Activated T-helper 1 cell treated with anti-CD3 and anti-CD28 coated beads, Interleukin-12 subunit alpha, Interleukin-12 subunit beta, Interleukin-2, Interleukin-4 antibody, amounts not matched to agents 30 ng/mL and 10 ng/mL and 1 ng/mL, durations not matched to agents 14 hours and 24 hours and 36 hours (primary cell): ENCODE data around the gene FKBP10. TPM values are rescaled to one million over a fixed set of nuclear protein-coding genes. Genes with fewer than 3 reads are reported as not detected.
A peak's percentile ranks its signal among the peaks of the same experiment; 100 is the strongest.
"Not testable (repeated sequence)": the region's sequence is repeated elsewhere in the genome, so short reads cannot be mapped to it uniquely, and the experiment has no call there.

ENCODE experiments used
- DNase-seq: peaks from one replicate; pipeline ENCODE4 v3.0.0; 2021; ENCODE audit warnings: low spot score
- H3K27ac Mint-ChIP-seq: one replicate; pipeline ENCODE4 v1.8.0; 2021; ENCODE audit warnings: mild to moderate bottlenecking, mixed read lengths
- H3K27me3 Mint-ChIP-seq: one replicate; pipeline ENCODE4 v1.8.0; 2022; ENCODE audit warnings: mild to moderate bottlenecking, moderate library complexity, mixed read lengths; ENCODE audit not compliant: insufficient read depth
- H3K36me3 Mint-ChIP-seq: one replicate; pipeline ENCODE4 v1.8.0; 2021; ENCODE audit warnings: low read depth, mixed read lengths
- H3K4me1 Mint-ChIP-seq: one replicate; pipeline ENCODE4 v1.8.0; 2021; ENCODE audit warnings: low read depth, mixed read lengths
- H3K4me3 Mint-ChIP-seq: one replicate; pipeline ENCODE4 v1.8.0; 2021; ENCODE audit warnings: mild to moderate bottlenecking, moderate library complexity, mixed read lengths
- H3K9me3 Mint-ChIP-seq: one replicate; pipeline ENCODE4 v1.8.0; 2021; ENCODE audit warnings: mixed read lengths
- intact Hi-C: fragments of 100-400 bp; cut with micrococcal nuclease; formaldehyde crosslinking; loops from one replicate; pipeline ENCODE4 v1.15.1; 2024
- total RNA-seq: library from RNA; stranded (reverse); gene quantifications from 2 replicates; pipeline ENCODE4 v1.2.3, GENCODE V29; 2022

FKBP10 gene
- total RNA-seq, 1 donor from 2014 or later, result 0.62 TPM

GRCh38 chr17:41849251-41849990 lies 36.6 kb downstream of the FKBP10 start:
- no peak overlapping the region for H3K27ac Mint-ChIP-seq
- intact Hi-C loops, result no loop called here
- no peaks in the 10 kb centered on the region for H3K27me3 Mint-ChIP-seq
- H3K4me1 Mint-ChIP-seq, result peaks cover 9% of the 10 kb centered on the region
- H3K4me3 Mint-ChIP-seq, result no peak overlapping the region
- H3K9me3 Mint-ChIP-seq, result no peaks in the 10 kb centered on the region
- H3K36me3 Mint-ChIP-seq, result peaks cover 17% of the 10 kb centered on the region
- no peak for DNase-seq

GRCh38 chr17:41851382-41851781 lies 38.6 kb downstream of the FKBP10 start:
- intact Hi-C loops, H3K4me1 Mint-ChIP-seq, H3K27me3 Mint-ChIP-seq, H3K9me3 Mint-ChIP-seq, H3K27ac Mint-ChIP-seq, DNase-seq, H3K4me3 Mint-ChIP-seq: not testable (repeated sequence)
- peaks cover 20% of the 10 kb centered on the region for H3K36me3 Mint-ChIP-seq

GRCh38 chr17:41860254-41860931 lies 47.6 kb downstream of the FKBP10 start:
- H3K9me3 Mint-ChIP-seq, result no peaks in the 10 kb centered on the region
- no peak overlapping the region for H3K4me3 Mint-ChIP-seq
- H3K4me1 Mint-ChIP-seq, result peaks cover 11% of the 10 kb centered on the region
- intact Hi-C loops, result loop anchor here (10.0 kb wide), 1 partner anchor 46 kb away; the partner anchor contains the start of genes FKBP10 and P3H4
- H3K27me3 Mint-ChIP-seq, result no peaks in the 10 kb centered on the region
- no peak for DNase-seq
- no peak overlapping the region for H3K27ac Mint-ChIP-seq
- peaks cover 2% of the 10 kb centered on the region for H3K36me3 Mint-ChIP-seq

GRCh38 chr17:41863074-41863848 lies 50.5 kb downstream of the FKBP10 start:
- Mint-ChIP-seq H3K36me3 (peaks cover 14% of the 10 kb centered on the region), H3K27ac (no peak overlapping the region), H3K4me1 (peaks cover 15% of the 10 kb centered on the region), H3K27me3 (no peaks in the 10 kb centered on the region), H3K9me3 (no peaks in the 10 kb centered on the region), H3K4me3 (no peak overlapping the region)
- intact Hi-C loops, result loop anchor here (10.0 kb wide), 1 partner anchor 48 kb away; the partner anchor contains the start of genes FKBP10 and P3H4
- no peak for DNase-seq

GRCh38 chr17:41864498-41864835 lies 51.7 kb downstream of the FKBP10 start:
- H3K4me3 Mint-ChIP-seq, result no peak overlapping the region
- intact Hi-C loops, result loop anchor here (2.0 to 10.0 kb wide), 3 partner anchors 50 to 102 kb away; partner anchors contain the start of genes CNP, FKBP10, JUP and P3H4
- no peak for DNase-seq
- H3K4me1 Mint-ChIP-seq, result peaks cover 27% of the 10 kb centered on the region
- H3K27me3 Mint-ChIP-seq, result no peaks in the 10 kb centered on the region
- H3K36me3 Mint-ChIP-seq, result peaks cover 17% of the 10 kb centered on the region
- no peak overlapping the region for H3K27ac Mint-ChIP-seq
- no peaks in the 10 kb centered on the region for H3K9me3 Mint-ChIP-seq

GRCh38 chr17:41864836-41865595 lies 52.2 kb downstream of the FKBP10 start, which contains the start of gene KLHL11:
Gene KLHL11 (minus strand): TSS chr17:41865423. CDS start chr17:41865370, 53 bp downstream.
- peak within 1 kb of the TSS; percentile 83 for H3K27ac Mint-ChIP-seq

GRCh38 chr17:41865596-41865893 lies 52.7 kb downstream of the FKBP10 start:
- H3K4me1 Mint-ChIP-seq, result peaks cover 35% of the 10 kb centered on the region
- H3K9me3 Mint-ChIP-seq, result no peaks in the 10 kb centered on the region
- peaks cover 25% of the 10 kb centered on the region for H3K36me3 Mint-ChIP-seq
- intact Hi-C loops, result loop anchor here (1.0 to 10.0 kb wide), 9 partner anchors 29 to 290 kb away; partner anchors contain the start of genes CNP, EIF1, FKBP10 and JUP
- no peaks in the 10 kb centered on the region for H3K27me3 Mint-ChIP-seq
- H3K4me3 Mint-ChIP-seq, result no peak overlapping the region
- DNase-seq, result no peak
- peak overlapping the region; percentile 83 for H3K27ac Mint-ChIP-seq

More at GRCh38 chr17:41864836-41865595, 52.2 kb downstream of the FKBP10 start, which contains the start of gene KLHL11:
- Mint-ChIP-seq H3K9me3 (no peaks in the 10 kb centered on the region), H3K4me3 (no peak within 1 kb of the TSS), H3K27me3 (no peaks in the 10 kb centered on the region), H3K4me1 (peaks cover 32% of the 10 kb centered on the region), H3K36me3 (peaks cover 20% of the 10 kb centered on the region)
- peak; percentile 88 for DNase-seq
- intact Hi-C loops, result loop anchor here (1.0 to 10.0 kb wide), 9 partner anchors 29 to 290 kb away; partner anchors contain the start of genes CNP, EIF1, FKBP10 and JUP

GRCh38 chr17:41868568-41868967 lies 55.8 kb downstream of the FKBP10 start:
- DNase-seq, result no peak

GRCh38 chr17:41869426-41869825 lies 56.6 kb downstream of the FKBP10 start:
- intact Hi-C loops, result loop anchor here (5.0 to 10.0 kb wide), 2 partner anchors 55 to 182 kb away; partner anchors contain the start of genes EIF1, FKBP10 and P3H4
- H3K4me3 Mint-ChIP-seq, result no peak overlapping the region
- peaks cover 33% of the 10 kb centered on the region for H3K4me1 Mint-ChIP-seq
- H3K27me3 Mint-ChIP-seq, result no peaks in the 10 kb centered on the region
- H3K9me3 Mint-ChIP-seq, result no peaks in the 10 kb centered on the region
- peaks cover 42% of the 10 kb centered on the region for H3K36me3 Mint-ChIP-seq
- no peak for DNase-seq
- peak overlapping the region; percentile 68 for H3K27ac Mint-ChIP-seq

More at GRCh38 chr17:41868568-41868967, 55.8 kb downstream of the FKBP10 start:
- Mint-ChIP-seq H3K9me3 (no peaks in the 10 kb centered on the region), H3K4me3 (peak overlapping the region; percentile 59), H3K27me3 (no peaks in the 10 kb centered on the region), H3K4me1 (peaks cover 33% of the 10 kb centered on the region), H3K36me3 (peaks cover 40% of the 10 kb centered on the region), H3K27ac (peak overlapping the region; percentile 90)
- intact Hi-C loops, result loop anchor here (5.0 to 10.0 kb wide), 2 partner anchors 54 to 181 kb away; partner anchors contain the start of genes EIF1, FKBP10 and P3H4

GRCh38 chr17:41870097-41870496 lies 57.3 kb downstream of the FKBP10 start:
- Mint-ChIP-seq H3K4me1 (peaks cover 33% of the 10 kb centered on the region), H3K27me3 (no peaks in the 10 kb centered on the region), H3K4me3 (no peak overlapping the region), H3K27ac (peak overlapping the region; percentile 68), H3K9me3 (no peaks in the 10 kb centered on the region), H3K36me3 (peaks cover 42% of the 10 kb centered on the region)
- intact Hi-C loops, result no loop called here
- no peak for DNase-seq

- Mint-ChIP-seq H3K4me1 (peaks cover 30% of the 10 kb centered on the region), H3K9me3 (no peaks in the 10 kb centered on the region), H3K36me3 (peaks cover 40% of the 10 kb centered on the region), H3K27me3 (no peaks in the 10 kb centered on the region), H3K27ac (no peak overlapping the region), H3K4me3 (no peak overlapping the region)
- no peak for DNase-seq
- intact Hi-C loops, result no loop called here
These were observed 57.8 kb downstream of the FKBP10 start for GRCh38 chr17:41870627-41871026.

- Mint-ChIP-seq H3K27me3 (no peaks in the 10 kb centered on the region), H3K4me3 (no peak overlapping the region), H3K4me1 (peaks cover 29% of the 10 kb centered on the region), H3K9me3 (no peaks in the 10 kb centered on the region), H3K27ac (no peak overlapping the region), H3K36me3 (peaks cover 43% of the 10 kb centered on the region)
- DNase-seq, result no peak
- intact Hi-C loops, result no loop called here
These were observed 59.0 kb downstream of the FKBP10 start for GRCh38 chr17:41871789-41872188.
